ENCODE measurements around the gene TLR9.
"Not testable (repeated sequence)": the region's sequence is repeated elsewhere in the genome, so short reads cannot be mapped to it uniquely, and the experiment has no call there.

Gene TLR9, protein sequence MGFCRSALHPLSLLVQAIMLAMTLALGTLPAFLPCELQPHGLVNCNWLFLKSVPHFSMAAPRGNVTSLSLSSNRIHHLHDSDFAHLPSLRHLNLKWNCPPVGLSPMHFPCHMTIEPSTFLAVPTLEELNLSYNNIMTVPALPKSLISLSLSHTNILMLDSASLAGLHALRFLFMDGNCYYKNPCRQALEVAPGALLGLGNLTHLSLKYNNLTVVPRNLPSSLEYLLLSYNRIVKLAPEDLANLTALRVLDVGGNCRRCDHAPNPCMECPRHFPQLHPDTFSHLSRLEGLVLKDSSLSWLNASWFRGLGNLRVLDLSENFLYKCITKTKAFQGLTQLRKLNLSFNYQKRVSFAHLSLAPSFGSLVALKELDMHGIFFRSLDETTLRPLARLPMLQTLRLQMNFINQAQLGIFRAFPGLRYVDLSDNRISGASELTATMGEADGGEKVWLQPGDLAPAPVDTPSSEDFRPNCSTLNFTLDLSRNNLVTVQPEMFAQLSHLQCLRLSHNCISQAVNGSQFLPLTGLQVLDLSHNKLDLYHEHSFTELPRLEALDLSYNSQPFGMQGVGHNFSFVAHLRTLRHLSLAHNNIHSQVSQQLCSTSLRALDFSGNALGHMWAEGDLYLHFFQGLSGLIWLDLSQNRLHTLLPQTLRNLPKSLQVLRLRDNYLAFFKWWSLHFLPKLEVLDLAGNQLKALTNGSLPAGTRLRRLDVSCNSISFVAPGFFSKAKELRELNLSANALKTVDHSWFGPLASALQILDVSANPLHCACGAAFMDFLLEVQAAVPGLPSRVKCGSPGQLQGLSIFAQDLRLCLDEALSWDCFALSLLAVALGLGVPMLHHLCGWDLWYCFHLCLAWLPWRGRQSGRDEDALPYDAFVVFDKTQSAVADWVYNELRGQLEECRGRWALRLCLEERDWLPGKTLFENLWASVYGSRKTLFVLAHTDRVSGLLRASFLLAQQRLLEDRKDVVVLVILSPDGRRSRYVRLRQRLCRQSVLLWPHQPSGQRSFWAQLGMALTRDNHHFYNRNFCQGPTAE

DNA sequence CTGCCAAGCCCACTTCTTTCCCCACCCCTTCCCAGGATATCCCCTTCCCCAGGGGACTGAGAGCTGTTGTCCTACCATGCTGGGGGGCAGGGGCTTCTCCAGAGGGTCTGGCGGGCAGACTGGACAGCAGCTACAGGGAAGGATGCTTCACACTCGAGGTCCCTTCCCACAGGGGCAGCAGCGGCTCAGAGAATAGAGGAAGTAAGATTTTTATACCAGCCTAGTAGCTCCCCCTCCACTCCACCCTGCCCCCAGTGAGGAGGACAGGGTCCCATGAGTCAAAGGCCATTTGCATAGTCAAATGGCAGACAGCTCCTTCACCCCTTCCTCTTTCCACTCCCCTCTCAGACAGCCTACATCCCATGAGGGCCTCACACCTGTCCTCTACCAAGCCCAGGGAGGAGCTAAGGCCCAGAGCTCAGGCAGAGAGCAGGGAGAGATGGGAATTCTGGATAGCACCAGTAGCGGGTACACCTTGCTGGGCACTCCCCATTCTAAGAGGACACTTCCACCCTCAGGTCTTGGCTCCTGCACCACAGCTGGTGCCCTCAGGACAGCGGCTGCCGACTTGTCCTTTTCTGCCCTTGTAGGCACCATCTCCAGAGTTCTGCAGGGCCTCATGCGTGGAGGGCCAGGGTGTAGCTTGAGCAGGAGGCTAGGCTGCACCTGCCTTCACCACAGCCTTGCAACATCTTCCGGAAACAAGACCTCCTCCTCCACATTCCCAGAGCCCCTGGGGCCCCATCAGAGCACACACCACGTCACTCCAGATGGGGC lies at the start of gene TLR9:
TSS of gene TLR9 (minus strand) at position 194 of the 777 bp plus-strand sequence. CDS start at position 78, 116 bp downstream.
- Histone ChIP-seq H3K36me3 (ENCODE audit: control insufficient read depth, insufficient read depth, low read length) (peaks cover 17% of the 10 kb centered on the region), H3K4me1 (ENCODE audit: control insufficient read depth, insufficient read depth, low read length) (peaks cover 4% of the 10 kb centered on the region), H3K4me3 (ENCODE audit: low read length) (no peak within 1 kb of the TSS), H3K9ac (ENCODE audit: low read length) (no peak within 1 kb of the TSS), H3K9me3 (ENCODE audit: control insufficient read depth, low read length) (no peaks in the 10 kb centered on the region), H3K27me3 (ENCODE audit: control insufficient read depth, insufficient read depth, low read length) (no peaks in the 10 kb centered on the region)

DNA sequence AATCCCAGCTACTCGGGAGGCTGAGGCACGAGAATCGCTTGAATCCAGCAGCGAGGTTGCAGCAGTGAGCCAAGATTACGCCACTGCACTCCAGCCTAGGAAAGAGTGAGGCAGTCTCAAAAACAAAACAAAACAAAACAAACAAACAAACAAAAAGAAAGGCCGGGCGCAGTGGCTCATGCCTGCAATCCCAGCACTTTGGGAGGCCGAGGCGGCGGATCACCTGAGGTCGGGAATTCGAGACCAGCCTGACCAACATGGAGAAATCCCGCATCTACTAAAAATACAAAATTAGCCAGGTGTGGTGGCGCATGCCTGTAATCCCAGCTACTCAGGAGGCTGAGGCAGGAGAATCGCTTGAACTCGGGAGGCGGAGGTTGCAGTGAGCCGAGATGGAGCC lies 49.3 kb upstream of the TLR9 start:
- H3K36me3 ChIP-seq (ENCODE audit: control insufficient read depth, insufficient read depth, low read length); H3K4me3 ChIP-seq (ENCODE audit: low read length); H3K9me3 ChIP-seq (ENCODE audit: control insufficient read depth, low read length); H3K9ac ChIP-seq (ENCODE audit: low read length); H3K27me3 ChIP-seq (ENCODE audit: control insufficient read depth, insufficient read depth, low read length): not testable (repeated sequence)
- peaks cover 16% of the 10 kb centered on the region for H3K4me1 ChIP-seq (ENCODE audit: control insufficient read depth, insufficient read depth, low read length)

DNA sequence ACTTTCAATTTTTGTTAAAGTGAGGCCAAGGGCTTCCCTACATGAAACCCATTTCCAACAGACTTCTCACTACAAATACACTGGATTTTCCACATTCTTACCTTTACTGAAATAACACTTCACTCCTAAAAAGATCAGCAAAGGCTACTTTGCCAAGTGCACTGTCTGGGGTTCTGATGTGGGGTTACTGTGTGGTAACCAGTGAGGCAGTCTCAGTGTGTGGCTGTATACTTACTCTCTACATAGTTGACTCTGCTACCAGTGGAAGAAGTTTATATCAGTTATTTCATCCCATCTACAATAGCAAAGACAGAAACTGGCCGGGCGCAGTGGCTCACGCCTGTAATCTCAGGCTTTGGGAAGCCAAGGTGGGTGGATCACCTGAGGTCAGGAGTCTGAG lies 47.4 kb upstream of the TLR9 start:
- Histone ChIP-seq H3K9me3 (ENCODE audit: control insufficient read depth, low read length) (no peaks in the 10 kb centered on the region), H3K4me3 (ENCODE audit: low read length) (no peak overlapping the region), H3K4me1 (ENCODE audit: control insufficient read depth, insufficient read depth, low read length) (peaks cover 9% of the 10 kb centered on the region), H3K27me3 (ENCODE audit: control insufficient read depth, insufficient read depth, low read length) (no peaks in the 10 kb centered on the region), H3K36me3 (ENCODE audit: control insufficient read depth, insufficient read depth, low read length) (no peaks in the 10 kb centered on the region), H3K9ac (ENCODE audit: low read length) (no peak overlapping the region)

DNA sequence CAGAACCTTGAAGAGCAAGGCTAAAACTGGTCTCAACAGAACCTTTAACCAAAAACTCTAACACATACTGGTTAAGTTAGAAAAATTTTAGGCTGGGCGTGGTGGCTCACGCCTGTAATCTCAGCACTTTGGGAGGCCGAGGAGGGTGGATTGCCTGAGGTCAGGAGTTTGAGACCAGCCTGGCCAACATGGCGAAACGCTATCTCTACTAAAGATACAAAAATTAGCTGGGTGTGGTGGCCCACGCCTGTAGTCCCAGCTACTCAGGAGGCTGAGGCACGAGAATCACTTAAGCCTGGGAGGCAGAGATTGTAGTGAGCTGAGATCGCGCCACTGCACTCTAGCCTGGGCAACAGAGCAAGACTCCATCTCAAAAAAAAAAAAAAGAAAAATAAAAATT lies 46.7 kb upstream of the TLR9 start:
- not testable (repeated sequence) for H3K36me3 ChIP-seq (ENCODE audit: control insufficient read depth, insufficient read depth, low read length); H3K4me3 ChIP-seq (ENCODE audit: low read length); H3K9ac ChIP-seq (ENCODE audit: low read length); H3K4me1 ChIP-seq (ENCODE audit: control insufficient read depth, insufficient read depth, low read length); H3K9me3 ChIP-seq (ENCODE audit: control insufficient read depth, low read length); H3K27me3 ChIP-seq (ENCODE audit: control insufficient read depth, insufficient read depth, low read length)

DNA sequence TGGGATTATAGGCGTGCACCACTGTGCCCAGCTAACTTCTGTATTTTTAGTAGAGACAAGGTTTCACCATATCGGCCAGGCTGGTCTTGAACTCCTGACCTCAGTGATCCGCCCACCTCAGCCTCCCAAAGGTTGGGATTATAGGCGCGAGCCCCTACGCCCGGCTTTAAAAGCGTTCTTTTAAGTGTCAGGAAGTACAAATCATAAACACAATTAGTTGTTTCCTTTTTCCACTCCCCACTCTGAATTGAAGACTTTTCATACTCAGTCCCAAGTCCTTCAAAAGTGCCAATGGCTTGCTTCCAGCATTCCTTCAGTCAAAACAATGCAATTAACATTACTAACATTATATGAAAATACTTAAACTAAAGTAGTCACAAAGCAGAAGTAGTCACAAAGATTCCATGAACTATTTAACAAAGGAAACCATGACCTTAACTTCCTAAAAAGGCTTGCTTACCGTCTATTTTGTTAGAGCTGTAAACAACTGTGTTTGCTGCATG lies 44.9 kb upstream of the TLR9 start:
- H3K36me3 ChIP-seq (ENCODE audit: control insufficient read depth, insufficient read depth, low read length), result no peaks in the 10 kb centered on the region
- no peaks in the 10 kb centered on the region for H3K27me3 ChIP-seq (ENCODE audit: control insufficient read depth, insufficient read depth, low read length)
- H3K4me1 ChIP-seq (ENCODE audit: control insufficient read depth, insufficient read depth, low read length), result peaks cover 5% of the 10 kb centered on the region
- H3K9me3 ChIP-seq (ENCODE audit: control insufficient read depth, low read length), result no peaks in the 10 kb centered on the region
- H3K9ac ChIP-seq (ENCODE audit: low read length), result no peak overlapping the region
- H3K4me3 ChIP-seq (ENCODE audit: low read length), result no peak overlapping the region

DNA sequence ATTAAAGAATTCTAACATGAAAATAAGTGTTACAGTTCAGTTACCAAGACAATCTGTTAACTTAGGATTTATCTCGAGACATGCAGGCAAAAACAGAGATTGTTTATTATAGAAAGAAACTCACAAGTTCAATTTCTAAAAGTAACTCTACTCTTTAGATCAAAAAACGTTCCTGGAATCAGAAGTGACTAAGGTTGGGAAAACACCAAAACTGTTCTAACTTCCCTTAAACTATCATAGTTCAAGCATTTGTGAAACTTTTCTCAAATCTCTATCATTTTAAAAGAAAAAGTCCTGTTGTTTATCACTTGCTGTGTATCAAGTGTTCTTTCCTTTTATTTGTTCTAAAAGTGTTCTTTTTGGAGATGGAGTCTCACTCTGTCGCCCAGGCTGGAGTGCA lies 44.3 kb upstream of the TLR9 start:
- Histone ChIP-seq H3K9ac (ENCODE audit: low read length) (no peak overlapping the region), H3K36me3 (ENCODE audit: control insufficient read depth, insufficient read depth, low read length) (no peaks in the 10 kb centered on the region)

DNA sequence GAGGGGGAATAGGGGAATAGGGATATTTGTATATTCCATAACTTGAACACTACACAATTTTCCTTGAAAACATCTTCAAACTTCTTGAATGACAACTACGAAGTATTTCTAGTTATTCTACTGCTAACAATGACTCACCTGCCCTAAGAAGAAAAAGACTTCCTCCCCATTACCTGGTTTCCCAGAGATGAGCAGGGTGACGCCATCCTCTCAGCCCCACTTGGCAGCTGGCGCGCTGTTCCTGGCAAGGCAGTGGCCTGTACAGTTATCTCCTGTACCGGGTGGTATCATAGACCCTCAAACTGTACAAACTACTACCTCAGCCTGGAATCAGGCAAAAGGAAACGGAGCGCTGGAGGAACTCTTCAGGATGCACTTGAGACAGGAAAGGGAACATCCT lies 42.6 kb upstream of the TLR9 start:
- no peaks in the 10 kb centered on the region for H3K27me3 ChIP-seq (ENCODE audit: control insufficient read depth, insufficient read depth, low read length)
- no peak overlapping the region for H3K4me3 ChIP-seq (ENCODE audit: low read length)
- H3K36me3 ChIP-seq (ENCODE audit: control insufficient read depth, insufficient read depth, low read length), result peaks cover 2% of the 10 kb centered on the region
- no peak overlapping the region for H3K9ac ChIP-seq (ENCODE audit: low read length)
- peaks cover 5% of the 10 kb centered on the region for H3K4me1 ChIP-seq (ENCODE audit: control insufficient read depth, insufficient read depth, low read length)
- H3K9me3 ChIP-seq (ENCODE audit: control insufficient read depth, low read length), result no peaks in the 10 kb centered on the region

More for the DNA sequence above, 44.3 kb upstream of the TLR9 start:
- no peak overlapping the region for H3K4me3 ChIP-seq (ENCODE audit: low read length)
- H3K4me1 ChIP-seq (ENCODE audit: control insufficient read depth, insufficient read depth, low read length), result peaks cover 5% of the 10 kb centered on the region
- no peaks in the 10 kb centered on the region for H3K9me3 ChIP-seq (ENCODE audit: control insufficient read depth, low read length)
- H3K27me3 ChIP-seq (ENCODE audit: control insufficient read depth, insufficient read depth, low read length), result no peaks in the 10 kb centered on the region

DNA sequence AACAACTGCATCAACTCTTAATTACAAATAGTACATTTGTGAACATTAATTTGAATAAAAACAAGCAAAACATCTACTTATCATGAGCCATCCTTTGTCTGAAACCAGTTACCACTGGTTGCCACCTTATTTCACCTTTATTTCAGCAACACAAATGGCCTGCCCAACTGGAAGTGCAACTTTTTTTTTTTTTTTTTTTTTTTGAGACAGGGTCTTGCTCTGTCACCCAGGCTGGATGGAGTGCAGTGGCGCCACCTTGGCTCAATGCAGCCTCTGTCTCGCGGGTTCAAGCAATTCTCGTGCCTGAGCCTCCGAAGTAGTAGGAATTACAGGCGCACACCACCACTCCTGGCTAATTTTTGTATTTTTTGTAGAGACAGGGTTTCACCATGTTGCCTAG lies 39.9 kb upstream of the TLR9 start:
- Histone ChIP-seq H3K4me1 (ENCODE audit: control insufficient read depth, insufficient read depth, low read length) (no peaks in the 10 kb centered on the region), H3K9me3 (ENCODE audit: control insufficient read depth, low read length) (no peaks in the 10 kb centered on the region), H3K9ac (ENCODE audit: low read length) (no peak overlapping the region), H3K4me3 (ENCODE audit: low read length) (no peak overlapping the region), H3K36me3 (ENCODE audit: control insufficient read depth, insufficient read depth, low read length) (peaks cover 14% of the 10 kb centered on the region), H3K27me3 (ENCODE audit: control insufficient read depth, insufficient read depth, low read length) (no peaks in the 10 kb centered on the region)

DNA sequence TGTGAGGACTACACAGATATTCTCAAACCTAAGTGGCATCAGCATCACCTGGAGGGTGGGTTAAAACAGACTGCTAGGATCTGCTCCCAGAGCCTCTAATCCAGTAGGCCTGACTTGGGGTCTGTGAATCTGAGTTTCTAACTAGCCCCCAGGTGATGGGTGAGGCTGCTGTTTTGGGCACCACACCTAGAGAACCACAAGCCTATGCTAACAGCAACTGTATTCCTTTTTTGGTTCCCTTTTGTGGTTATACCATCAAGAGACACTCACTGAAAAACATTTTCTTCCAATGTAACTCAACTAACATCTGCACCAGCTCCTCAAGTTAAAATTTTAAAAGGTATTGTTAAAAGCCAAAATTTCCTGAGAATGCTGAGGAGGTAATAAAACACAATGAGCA lies 37.0 kb upstream of the TLR9 start:
- H3K27me3 ChIP-seq (ENCODE audit: control insufficient read depth, insufficient read depth, low read length), result no peaks in the 10 kb centered on the region
- H3K9ac ChIP-seq (ENCODE audit: low read length), result no peak overlapping the region
- no peaks in the 10 kb centered on the region for H3K9me3 ChIP-seq (ENCODE audit: control insufficient read depth, low read length)
- no peaks in the 10 kb centered on the region for H3K4me1 ChIP-seq (ENCODE audit: control insufficient read depth, insufficient read depth, low read length)
- H3K36me3 ChIP-seq (ENCODE audit: control insufficient read depth, insufficient read depth, low read length), result peaks cover 25% of the 10 kb centered on the region
- no peak overlapping the region for H3K4me3 ChIP-seq (ENCODE audit: low read length)

DNA sequence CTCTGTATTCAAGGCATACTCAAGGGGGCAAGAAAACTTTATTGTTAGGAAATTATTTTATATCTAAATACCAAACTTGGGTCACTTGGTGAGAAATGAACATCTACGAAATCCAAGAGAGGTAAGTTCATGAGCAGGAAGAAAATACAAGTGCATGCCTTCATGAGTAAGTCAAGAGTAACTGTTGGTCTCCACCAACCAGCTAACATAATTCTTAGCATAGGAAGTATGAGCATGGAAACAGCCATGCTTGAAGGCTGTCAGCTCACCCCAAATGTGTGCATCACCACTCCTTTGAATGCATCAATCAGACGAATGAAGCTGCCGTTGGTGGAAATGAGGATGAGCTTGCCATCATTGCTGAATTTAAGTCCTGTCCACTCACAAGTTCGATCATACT lies 34.0 kb upstream of the TLR9 start:
- no peak overlapping the region for H3K9ac ChIP-seq (ENCODE audit: low read length)
- H3K4me3 ChIP-seq (ENCODE audit: low read length), result no peak overlapping the region
- H3K4me1 ChIP-seq (ENCODE audit: control insufficient read depth, insufficient read depth, low read length), result no peaks in the 10 kb centered on the region

DNA sequence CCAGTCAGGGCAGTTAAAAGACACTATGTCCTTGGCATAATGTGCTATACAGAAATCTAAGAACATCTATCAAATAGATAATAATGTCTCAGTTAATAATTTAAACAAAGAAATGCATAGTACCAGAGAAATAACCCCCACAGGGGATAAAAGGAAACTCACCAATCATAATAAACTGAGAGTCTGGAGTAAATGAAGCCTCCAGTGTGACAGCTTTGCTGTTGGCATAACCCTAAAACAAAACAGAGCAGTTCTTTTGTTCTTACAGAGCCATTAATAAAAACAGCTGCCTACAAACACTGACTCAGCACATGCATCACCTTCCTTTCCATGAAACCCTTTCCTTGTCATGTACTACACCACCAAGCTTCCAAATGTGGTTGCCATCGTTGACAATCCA lies 33.6 kb upstream of the TLR9 start:
- H3K4me3 ChIP-seq (ENCODE audit: low read length), result no peak overlapping the region
- no peaks in the 10 kb centered on the region for H3K4me1 ChIP-seq (ENCODE audit: control insufficient read depth, insufficient read depth, low read length)
- no peaks in the 10 kb centered on the region for H3K27me3 ChIP-seq (ENCODE audit: control insufficient read depth, insufficient read depth, low read length)
- H3K9me3 ChIP-seq (ENCODE audit: control insufficient read depth, low read length), result no peaks in the 10 kb centered on the region
- H3K36me3 ChIP-seq (ENCODE audit: control insufficient read depth, insufficient read depth, low read length), result peaks cover 31% of the 10 kb centered on the region
- no peak overlapping the region for H3K9ac ChIP-seq (ENCODE audit: low read length)

More for the DNA sequence above, 34.0 kb upstream of the TLR9 start:
- H3K9me3 ChIP-seq (ENCODE audit: control insufficient read depth, low read length), result no peaks in the 10 kb centered on the region
- no peaks in the 10 kb centered on the region for H3K27me3 ChIP-seq (ENCODE audit: control insufficient read depth, insufficient read depth, low read length)
- H3K36me3 ChIP-seq (ENCODE audit: control insufficient read depth, insufficient read depth, low read length), result peaks cover 31% of the 10 kb centered on the region

Data from mucosa of stomach (tissue), 1 donor.